ELF-1 (cell line): ENCODE measurements around the gene KIRREL3.

ENCODE experiments used
- DNase-seq: peaks from one replicate; pipeline ENCODE4 v3.0.0-alpha.2; 2016; ENCODE audit warnings: low read depth, low spot score

KIRREL3 gene

GRCh38 chr11:126679033-126679432 is 321.5 kb downstream of the KIRREL3 start:
- no peak for DNase-seq

- DNase-seq, result no peak
These were observed 324.0 kb downstream of the KIRREL3 start for GRCh38 chr11:126676536-126676935.

- DNase-seq, result no peak
These were observed 327.3 kb downstream of the KIRREL3 start for GRCh38 chr11:126673319-126673718.

- DNase-seq, result no peak
These were observed 331.2 kb downstream of the KIRREL3 start for GRCh38 chr11:126669416-126669815.

- DNase-seq, result no peak
These were observed 335.9 kb downstream of the KIRREL3 start for GRCh38 chr11:126664643-126665042.

GRCh38 chr11:126663749-126664592 is 336.6 kb downstream of the KIRREL3 start:
- no peak for DNase-seq

GRCh38 chr11:126662035-126662790 is 338.4 kb downstream of the KIRREL3 start:
- no peak for DNase-seq

- DNase-seq, result no peak
These were observed 339.7 kb downstream of the KIRREL3 start for GRCh38 chr11:126660761-126661425.

- DNase-seq, result no peak
These were observed 340.2 kb downstream of the KIRREL3 start for GRCh38 chr11:126660321-126660720.

GRCh38 chr11:126658306-126659056 is 342.1 kb downstream of the KIRREL3 start:
- DNase-seq, result no peak

- no peak for DNase-seq
These were observed 344.8 kb downstream of the KIRREL3 start for GRCh38 chr11:126655807-126656128.

- DNase-seq, result no peak
These were observed 345.4 kb downstream of the KIRREL3 start for GRCh38 chr11:126654886-126655806.

GRCh38 chr11:126653040-126653439 is 347.5 kb downstream of the KIRREL3 start:
- DNase-seq, result no peak

- peak; percentile 23 for DNase-seq
These were observed 352.8 kb downstream of the KIRREL3 start for GRCh38 chr11:126647735-126648134.

GRCh38 chr11:126646701-126647557 is 353.6 kb downstream of the KIRREL3 start:
- DNase-seq, result no peak

- DNase-seq, result no peak
These were observed 355.4 kb downstream of the KIRREL3 start for GRCh38 chr11:126645186-126645585.

GRCh38 chr11:126640186-126640585 is 360.4 kb downstream of the KIRREL3 start:
- DNase-seq, result no peak

GRCh38 chr11:126639692-126640091 is 360.9 kb downstream of the KIRREL3 start:
- no peak for DNase-seq

- no peak for DNase-seq
These were observed 361.9 kb downstream of the KIRREL3 start for GRCh38 chr11:126638648-126639047.

GRCh38 chr11:126637795-126638175 is 362.8 kb downstream of the KIRREL3 start:
- no peak for DNase-seq
